ENCODE data around the gene GFRA4.

DNA sequence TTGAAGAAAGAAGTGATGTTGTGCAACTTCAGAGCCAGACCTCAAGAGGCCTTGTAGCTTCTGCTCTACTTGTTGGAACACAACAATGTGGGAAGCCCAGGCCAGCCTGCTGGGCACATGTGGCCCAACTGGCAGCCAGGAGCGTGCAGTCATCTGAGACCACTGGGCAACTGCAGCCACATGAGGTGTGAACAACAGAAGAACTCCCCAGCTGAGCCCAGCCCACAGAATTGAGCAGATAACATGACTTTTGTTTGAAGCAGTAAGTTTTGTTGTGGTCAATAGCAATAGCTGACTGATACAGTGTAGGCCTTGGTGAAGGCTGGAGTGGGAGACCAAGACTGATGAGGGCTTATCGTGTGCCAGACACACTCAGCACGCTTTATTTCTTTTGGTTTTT lies 27.2 kb upstream of the GFRA4 start:
- TF ChIP-seq, protein P1, sequence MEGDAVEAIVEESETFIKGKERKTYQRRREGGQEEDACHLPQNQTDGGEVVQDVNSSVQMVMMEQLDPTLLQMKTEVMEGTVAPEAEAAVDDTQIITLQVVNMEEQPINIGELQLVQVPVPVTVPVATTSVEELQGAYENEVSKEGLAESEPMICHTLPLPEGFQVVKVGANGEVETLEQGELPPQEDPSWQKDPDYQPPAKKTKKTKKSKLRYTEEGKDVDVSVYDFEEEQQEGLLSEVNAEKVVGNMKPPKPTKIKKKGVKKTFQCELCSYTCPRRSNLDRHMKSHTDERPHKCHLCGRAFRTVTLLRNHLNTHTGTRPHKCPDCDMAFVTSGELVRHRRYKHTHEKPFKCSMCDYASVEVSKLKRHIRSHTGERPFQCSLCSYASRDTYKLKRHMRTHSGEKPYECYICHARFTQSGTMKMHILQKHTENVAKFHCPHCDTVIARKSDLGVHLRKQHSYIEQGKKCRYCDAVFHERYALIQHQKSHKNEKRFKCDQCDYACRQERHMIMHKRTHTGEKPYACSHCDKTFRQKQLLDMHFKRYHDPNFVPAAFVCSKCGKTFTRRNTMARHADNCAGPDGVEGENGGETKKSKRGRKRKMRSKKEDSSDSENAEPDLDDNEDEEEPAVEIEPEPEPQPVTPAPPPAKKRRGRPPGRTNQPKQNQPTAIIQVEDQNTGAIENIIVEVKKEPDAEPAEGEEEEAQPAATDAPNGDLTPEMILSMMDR (IDR thresholded peaks at IDR 0.05; ENCODE audit: extremely low read depth in 1 of 2, insufficient read depth in 1 of 2, low read depth in 1 of 2, low read length in 2 of 2) = no peak
- TF ChIP-seq MYC (IDR thresholded peaks at IDR 0.05; ENCODE audit: low read depth, low read length) (no peak), POLR2AphosphoS5 (IDR thresholded peaks at IDR 0.05; ENCODE audit: insufficient read depth, low read depth, low read length) (no peak), POLR2A (IDR thresholded peaks at IDR 0.05; ENCODE audit: low read depth, low read length) (no peak), EZH2 (IDR thresholded peaks at IDR 0.05; ENCODE audit: borderline replicate concordance, low read depth, low read length, severe bottlenecking) (no peak), JUN (IDR thresholded peaks at IDR 0.05; ENCODE audit: borderline replicate concordance, insufficient read depth, insufficient read length, low read depth) (no peak), FOS (IDR thresholded peaks at IDR 0.05; ENCODE audit: borderline replicate concordance, insufficient read depth, low read length) (no peak), GATA2 (IDR thresholded peaks at IDR 0.05; ENCODE audit: insufficient read depth, insufficient read length, low read depth, low read length) (no peak)
- TF ChIP-seq, protein P2, sequence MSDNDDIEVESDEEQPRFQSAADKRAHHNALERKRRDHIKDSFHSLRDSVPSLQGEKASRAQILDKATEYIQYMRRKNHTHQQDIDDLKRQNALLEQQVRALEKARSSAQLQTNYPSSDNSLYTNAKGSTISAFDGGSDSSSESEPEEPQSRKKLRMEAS (IDR thresholded peaks at IDR 0.05; ENCODE audit: insufficient read depth, insufficient read length) = no peak

Data from endothelial cell of umbilical vein (primary cell).